GM21526 (cell line): ENCODE results near the gene HSD17B1.

Source experiments
- ATAC-seq: cut with Tn5 transposase; IDR thresholded peaks from one replicate; pipeline ENCODE4 v1.9.1; 2021; ENCODE audit warnings: moderate library complexity; ENCODE audit not compliant: unreplicated experiment, low FRiP score

The HSD17B1 gene

DNA sequence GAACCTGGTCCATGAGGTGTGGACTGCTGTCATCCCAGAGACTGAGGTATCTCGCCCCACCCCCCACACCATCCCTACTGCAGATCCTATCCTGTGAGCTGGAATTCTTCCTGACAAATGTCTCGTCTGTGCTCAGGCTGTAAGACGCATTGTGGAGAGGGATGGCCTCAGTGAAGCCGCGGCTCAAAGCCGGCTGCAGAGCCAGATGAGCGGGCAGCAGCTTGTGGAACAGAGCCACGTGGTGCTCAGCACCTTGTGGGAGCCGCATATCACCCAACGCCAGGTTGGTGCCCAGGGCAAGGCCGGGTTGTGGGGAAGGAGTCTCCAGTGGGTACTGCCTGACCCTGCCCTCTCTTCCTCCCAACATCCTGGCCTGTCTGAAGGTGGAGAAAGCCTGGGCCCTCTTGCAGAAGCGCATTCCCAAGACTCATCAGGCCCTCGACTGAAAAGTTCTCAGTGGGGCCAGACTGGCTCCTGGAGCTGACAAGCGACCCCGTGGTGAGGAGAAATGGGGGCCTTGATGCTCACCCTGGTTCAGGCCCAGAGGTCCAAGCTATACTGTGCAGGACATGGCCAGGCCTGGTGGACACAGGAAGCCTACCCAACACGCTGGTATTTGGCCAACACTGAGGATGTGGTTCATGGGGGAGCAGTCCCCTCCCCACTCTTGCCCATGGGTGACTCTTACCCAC is 12.9 kb downstream of the HSD17B1 start:
- ATAC-seq, result no peak

DNA sequence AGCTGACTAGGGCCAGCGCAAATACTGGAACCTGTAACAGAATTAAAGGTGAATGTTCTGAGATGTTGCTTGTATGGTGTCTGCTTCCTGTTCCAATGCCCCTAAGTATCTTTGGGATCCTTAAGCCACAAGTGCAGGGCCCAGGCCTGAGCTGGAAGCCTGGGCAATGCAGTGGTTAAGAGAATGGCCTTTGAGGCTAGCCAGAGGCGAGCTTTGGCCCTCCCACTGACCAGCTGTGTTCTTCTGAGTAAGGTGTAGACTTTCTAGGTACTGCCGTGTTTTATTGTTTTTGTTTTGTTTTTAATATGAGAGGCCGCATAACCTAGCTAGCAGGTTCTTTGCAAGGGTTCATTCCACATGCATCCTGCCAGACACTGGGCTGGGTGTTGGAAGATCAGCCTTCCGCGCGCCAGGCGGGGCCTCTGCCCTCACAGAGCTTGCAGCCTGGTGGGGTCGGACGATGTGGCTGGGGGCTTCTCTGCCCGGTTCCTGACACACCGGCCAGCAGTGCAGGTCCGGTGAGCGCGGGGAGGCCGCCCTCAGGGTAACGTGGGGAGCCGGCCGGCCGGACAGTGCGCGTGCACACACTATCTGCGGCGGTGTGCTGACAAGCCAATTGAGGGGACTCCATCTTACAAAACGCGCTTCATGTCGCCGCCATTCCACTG is 13.6 kb downstream of the HSD17B1 start:
- ATAC-seq, result peak; percentile 4

DNA sequence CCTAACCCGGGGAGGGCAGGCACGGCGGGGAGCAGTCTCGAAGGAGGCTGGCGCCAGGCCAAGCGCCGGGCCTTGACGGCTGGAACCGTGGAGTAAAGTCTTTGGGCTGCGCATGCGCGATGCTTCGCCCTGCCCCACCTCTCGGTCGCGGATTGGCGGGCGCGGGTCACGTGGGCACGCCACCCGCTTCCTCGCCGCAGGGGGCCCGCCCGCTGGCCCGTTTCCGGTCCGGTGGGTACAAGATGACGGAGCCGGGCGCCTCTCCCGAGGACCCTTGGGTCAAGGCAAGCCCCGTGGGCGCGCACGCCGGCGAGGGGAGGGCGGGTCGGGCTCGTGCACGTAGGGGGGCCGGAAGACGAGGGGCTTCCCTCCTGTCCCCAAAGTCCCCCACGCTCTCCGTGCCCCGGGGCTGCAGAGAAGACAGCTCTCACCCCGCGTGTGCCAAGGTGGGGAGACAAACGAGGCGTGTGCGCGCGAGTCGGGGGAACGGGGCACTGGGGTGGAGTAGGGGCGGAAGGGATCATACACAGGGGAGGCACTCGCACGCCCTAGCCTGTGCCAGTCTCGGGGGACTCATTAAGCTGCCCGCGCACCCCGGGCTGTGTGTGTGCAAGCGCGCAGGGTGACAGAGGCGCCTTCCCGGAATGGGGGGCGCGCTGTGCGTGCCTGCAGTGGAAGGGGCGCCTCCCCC is 14.3 kb downstream of the HSD17B1 start, which contains the start of gene MLX:
Gene MLX, plus strand, starts transcription at position 218 of the 691 bp plus-strand sequence. Its CDS starts 25 bp downstream, at position 243.
- peak; percentile 41 for ATAC-seq

DNA sequence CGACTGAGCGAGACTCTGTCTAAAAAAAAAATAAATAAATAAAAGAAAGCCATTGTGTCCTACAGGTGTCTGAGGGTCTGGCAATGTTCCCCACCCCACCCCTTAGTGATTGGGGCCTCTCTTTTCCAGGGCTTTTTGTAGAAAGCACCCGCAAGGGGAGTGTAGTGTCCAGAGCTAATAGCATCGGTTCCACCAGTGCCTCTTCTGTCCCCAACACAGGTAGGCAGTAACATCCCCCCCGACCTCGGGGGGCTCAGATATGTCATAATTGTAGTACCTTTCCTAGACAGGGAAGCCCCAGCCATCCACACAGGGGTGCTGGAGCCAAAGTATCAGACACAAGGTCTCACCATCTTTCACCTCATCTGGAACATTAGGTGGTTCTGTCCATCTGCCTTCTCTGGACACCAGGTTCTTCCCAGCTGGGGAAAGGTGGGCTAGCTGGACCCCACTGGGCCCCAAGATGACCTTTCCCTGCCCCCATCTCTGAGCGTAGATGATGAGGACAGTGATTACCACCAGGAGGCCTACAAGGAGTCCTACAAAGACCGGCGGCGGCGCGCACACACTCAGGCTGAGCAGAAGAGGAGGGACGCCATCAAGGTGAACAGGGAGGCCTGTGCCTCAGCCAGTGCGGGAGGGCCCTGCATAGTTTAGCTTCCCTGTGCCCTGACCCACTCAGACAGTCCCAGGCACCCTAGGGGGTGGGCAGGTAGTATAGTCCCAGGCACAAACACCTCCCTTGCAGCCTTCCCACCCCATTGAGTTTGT is 15.8 kb downstream of the HSD17B1 start:
- no peak for ATAC-seq

DNA sequence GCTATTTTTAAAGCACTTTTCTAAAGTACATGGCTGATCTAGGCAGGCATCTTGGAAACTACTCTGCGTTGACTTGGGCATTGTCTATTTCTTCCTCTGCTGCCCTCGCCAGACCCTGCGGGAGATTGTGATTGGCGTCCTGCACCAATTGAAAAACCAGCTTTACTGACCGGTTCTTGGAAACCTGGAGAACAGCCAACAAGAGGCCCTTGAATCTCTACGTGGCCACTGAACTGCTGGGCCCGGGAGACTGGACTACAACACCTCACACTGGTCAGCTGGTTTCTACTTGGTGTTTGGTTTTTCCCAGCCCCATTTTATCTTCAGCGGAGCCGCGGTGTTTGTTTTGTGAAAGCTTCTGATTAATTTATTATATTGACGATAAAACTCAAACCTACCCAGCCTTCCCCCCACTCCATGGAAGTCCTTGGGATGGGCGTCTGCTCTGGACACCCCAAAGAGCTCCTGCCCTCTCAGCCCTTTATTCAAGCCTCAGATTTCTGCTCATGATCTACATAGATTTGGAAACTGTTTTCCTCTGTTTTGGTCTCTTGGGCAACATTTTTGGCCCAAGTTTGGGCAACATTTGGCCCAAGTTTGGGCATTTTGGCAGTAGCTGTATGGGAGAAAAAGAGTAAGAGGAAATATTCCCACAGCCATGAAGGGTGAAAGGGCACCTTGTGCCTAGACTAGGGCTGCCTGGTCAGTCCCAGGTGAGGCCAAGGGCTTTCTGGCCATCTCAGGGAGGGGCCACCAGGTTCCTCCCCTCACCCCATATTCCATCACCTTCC is 18.9 kb downstream of the HSD17B1 start:
- ATAC-seq, result no peak

DNA sequence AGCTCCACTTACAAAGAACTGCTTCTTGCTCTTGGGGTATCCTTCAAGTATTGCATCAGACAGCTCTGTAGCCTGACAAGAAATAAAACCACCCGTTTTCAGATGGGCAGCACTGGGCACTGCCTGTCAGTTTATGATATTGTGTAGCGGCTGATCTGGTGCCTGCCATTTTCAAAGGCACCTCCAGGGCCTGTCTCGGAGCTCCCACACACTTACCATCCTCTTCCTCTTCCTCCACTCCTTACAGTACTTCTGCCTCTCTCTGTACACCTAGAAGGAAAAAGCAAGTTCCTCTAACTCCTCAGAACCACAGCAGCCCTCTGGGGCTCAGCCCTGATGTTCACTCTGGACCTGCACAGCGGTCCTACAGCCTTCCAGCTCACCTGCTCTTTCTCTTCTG is 20.4 kb downstream of the HSD17B1 start:
- ATAC-seq, result no peak

DNA sequence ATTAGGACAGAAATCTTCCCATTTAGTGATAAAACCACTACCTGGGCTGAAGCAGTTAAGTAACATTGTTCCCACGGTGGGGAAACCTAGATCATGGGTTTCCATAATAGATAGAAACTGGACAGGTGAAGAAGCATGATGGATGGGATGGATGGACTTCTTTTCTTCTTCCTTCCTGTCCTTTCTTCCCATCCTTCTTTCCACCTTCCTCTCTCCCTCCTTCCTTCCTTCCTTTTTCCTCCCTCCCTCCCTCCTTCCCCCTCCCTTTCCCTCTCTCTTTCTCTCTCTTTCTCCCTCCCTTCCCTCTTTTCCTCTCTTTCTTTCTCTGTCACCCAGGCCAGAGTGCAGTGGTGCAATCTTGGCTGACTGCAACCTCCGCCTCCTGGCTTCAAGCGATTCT is 21.7 kb downstream of the HSD17B1 start:
- ATAC-seq, result no peak

DNA sequence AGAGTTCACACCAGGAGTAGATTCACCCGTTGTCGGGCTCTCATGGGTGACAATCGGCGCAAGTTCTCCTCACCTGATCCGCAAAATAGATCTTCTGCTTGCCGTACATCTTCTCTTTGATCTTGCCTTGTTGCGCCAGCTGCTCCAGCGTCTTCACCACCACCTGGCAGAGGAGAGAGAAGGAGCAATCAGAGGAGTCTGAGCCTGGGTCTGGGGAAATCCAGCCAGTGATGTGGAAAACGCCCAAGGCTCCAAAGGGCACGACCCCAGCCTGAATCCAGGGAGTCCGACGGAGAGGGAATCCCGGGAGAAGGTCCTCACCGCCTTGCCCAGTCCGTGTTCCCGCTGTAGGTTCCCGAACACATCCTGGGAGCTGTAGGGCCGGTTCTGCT is 24.4 kb downstream of the HSD17B1 start:
- ATAC-seq, result peak; percentile 1

DNA sequence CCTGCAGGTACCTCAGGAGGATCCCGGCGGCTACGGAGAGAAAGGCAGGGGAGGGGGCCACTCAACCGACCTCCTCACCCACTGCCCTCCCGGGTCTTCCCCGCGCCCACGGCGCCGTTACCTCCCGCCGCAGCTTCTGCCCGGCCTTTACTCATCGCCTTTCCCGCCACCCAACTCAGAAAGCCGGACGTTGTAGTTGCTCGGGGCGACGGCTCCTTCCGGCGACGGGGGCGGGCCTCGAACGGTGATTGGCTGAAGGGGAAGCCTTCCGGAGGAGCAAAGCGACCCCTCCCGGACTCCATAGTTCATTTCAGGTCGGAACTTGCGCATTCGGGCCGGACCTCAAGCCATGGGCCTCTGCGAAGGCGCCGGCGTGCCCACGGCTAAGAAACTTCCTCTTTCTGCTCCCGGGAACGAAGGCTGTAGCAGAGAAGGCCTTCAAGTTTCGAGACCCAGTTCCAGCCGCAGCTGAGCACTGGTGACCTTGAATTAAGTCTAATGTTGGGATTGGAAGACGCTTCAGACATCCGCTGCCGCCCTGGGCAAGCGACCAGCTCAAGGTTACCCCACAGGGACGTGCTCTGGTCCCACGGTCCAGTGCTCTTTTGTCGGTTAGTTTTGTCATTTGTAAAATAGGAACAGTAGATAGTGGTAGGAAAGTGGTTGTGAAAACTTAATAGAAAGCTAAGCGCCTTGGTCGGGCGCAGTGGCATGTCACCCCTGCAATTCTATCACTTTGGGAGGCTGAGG is 25.0 kb downstream of the HSD17B1 start, which contains the start of gene PSMC3IP:
Gene PSMC3IP, minus strand, starts transcription at position 198 of the 750 bp plus-strand sequence. Its CDS starts 43 bp downstream, at position 155.
- ATAC-seq, result peak; percentile 57

DNA sequence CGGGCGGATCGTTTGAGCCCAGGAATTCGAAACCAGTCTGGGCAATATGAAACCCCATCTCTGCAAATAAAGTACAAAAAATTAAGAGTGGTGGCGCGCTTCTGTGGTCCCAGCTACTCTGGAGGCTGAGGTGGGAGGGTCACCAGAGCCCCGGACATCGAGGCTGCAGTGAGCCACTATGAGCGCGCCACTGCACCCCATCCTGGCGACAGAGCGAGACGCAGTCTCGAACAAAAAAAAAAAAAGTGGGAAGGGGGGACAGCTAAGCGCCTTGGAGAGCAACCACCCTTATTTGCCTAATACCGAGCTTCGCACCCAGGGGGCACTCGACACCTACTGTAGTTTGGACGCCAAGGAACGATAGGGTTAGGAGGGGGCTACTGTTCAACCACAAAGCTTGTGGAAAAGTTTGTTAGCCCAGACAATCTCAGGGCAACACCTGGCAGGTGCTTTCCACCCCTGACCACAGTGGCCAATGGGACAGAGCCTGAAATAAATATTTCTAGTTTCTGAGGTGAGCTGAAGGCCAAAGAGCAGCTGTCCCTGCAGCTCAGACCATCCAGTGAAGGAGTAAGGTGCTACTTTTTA is 25.7 kb downstream of the HSD17B1 start:
- peak; percentile 54 for ATAC-seq

DNA sequence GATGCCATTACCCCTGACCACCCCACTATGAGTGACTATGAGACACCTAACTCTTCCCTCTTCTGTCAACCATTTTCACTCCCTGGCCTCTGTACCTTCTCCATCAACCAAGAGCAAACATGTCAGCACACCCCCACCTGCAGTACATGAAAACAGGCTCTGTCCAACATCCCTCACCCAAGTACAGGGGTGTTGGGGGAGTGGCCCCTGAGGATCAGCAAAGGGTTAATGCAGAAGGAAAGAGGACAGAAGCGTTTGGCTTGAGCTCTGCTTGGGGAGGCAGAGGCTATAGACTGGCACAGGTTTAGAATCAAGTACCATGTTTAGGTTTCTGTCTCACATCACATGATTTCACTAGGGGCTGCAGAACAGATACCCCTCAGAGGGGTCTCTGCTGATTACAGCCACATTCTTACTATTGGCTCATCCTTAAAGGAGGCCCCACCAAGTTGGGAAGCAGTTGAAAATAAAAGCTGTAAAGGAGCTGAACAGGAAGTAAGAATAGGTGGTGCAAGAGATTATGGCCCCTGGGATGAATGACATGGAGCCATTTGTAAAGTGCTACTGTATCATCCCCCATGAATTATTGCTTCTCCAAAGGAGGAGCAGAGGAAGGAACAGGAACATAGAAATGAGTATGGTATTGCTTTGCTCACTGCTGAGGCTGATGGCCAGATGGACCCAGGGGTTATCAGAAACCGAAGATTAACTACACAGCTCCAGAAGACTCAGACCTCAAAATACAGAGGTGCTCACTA is 27.2 kb downstream of the HSD17B1 start:
- no peak for ATAC-seq

DNA sequence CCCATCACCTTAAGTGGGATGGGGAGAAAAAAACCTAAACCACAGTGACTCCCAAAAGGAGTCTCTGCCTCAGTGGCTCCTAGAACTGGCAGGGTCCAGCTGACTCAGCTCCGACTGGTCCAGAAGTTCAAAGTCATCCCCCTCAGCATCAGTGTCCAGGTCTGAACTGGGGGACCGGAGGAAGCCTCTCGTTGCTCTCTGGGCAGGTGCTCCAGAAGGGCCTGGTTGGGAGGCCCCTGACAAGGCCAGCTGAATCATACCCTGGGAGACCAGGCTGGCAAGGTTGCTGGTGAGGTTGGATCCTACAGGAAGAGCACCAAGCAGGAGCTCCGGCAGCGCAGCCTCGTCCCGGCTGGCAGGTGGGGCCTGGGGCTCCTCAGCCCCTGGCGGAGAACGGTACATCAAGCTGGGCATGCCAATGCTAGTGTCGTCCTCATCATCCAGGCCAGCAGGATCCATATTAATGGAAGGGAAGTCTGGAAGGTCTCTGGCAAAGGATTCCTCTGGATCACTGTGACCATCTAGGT is 29.1 kb downstream of the HSD17B1 start:
- no peak for ATAC-seq

DNA sequence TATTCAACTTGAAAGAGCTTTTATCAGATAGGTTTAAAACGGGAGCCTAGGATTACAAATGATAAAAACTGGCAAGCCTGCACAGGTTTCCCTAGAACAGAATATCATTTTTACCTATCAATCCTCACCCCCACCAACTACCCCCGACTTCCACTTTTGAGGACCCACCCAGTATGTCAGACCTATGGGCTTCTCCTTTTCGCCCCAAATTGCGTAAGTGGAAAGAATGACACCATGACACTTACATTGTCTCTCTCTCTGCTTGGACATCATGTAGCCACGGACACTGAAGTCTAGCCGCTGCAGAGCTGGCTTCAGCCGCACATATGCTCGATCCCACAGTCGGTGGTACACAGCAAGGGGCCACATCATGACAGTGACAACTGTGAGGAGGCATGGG is 32.2 kb downstream of the HSD17B1 start:
- ATAC-seq, result no peak

DNA sequence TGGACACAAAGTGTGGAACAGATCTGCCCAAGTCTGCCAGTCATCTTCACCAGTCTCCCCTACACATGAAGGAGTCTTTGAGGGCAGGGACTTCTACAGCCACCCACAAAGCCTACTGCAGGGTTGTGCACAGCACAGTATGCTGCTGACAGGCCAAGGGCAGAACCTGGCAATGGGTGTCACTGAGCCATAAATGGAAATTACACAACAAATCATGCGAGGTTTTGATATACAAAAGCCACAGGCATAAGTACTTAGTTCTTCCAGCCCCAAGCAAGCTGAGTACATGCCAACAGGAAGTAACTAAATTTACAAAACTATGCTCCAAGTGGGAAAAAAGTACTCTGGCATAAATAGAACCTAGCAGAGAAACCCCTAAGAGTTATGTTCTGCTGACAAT is 32.6 kb downstream of the HSD17B1 start:
- no peak for ATAC-seq

DNA sequence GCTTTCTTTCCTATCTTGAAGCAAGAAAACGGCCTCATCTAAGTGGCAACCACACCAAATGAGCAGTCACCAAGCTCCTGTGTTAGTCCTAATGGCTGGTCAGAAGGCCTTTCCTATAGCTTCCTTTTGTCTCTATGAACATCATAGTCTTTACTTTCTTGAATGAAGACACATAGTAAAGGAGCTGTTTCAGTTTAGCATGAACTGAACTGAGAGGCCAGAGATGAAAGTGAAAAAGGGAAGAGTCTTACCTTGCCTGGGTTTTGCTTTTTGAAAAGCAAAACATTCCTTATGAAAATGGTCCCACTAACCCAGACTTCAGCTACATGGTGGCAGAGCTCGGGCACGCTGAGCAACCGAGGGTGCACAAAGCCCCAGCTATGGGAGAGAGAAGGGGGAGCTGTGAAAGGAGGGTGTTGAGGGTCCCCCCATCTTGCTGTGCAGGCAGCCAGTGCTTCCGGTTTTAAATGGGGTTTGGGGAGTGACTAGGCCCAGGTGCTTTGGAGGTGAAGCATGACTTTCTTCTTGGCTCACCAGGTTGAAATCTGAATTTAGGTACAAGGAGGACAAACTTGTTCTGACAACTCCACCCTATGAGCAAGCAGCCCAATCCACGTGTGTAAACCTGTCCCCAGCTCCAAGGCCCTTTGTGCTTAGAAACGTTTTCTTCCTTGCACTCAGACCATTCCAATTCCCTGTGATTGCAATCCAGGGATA is 33.9 kb downstream of the HSD17B1 start:
- no peak for ATAC-seq

DNA sequence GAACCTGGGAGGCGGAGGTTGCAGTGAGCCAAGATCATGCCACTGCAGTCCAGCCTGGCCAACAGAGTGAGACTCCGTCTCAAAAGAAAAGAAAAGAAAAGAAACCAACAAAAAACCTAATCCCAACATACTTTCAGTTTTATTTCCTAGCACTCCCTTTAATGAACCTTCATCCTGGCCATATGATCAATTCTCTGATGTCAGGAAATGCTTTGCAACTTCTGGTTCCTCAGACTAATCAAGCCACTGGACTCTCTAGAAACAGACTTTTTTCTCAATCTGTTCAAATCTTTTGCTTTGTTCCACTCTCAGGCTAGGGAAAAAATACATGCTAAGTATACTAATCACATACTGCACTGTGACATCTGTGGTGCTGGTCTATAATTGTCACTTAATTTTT is 38.2 kb downstream of the HSD17B1 start:
- no peak for ATAC-seq

DNA sequence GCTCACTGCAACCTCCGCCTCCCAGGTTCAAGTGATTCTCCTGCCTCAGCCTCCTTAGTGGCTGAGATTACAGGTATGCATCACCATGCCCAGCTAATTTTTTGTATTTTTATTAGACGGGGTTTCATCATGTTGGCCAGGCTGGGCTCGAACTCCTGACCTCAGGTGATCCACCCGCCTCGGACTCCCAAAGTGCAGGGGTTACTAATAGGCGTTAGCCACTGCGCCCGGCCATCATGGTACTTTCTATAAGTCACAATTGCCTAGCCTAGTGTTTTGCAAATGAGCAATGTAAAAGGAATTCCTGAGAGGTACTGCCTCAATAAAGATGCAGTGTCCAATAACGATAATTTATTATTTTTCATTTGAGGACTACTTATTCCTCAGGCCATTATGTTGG is 38.7 kb downstream of the HSD17B1 start:
- ATAC-seq, result no peak
